ENCODE measurements around the gene ANKS1A.

Gene ANKS1A

DNA sequence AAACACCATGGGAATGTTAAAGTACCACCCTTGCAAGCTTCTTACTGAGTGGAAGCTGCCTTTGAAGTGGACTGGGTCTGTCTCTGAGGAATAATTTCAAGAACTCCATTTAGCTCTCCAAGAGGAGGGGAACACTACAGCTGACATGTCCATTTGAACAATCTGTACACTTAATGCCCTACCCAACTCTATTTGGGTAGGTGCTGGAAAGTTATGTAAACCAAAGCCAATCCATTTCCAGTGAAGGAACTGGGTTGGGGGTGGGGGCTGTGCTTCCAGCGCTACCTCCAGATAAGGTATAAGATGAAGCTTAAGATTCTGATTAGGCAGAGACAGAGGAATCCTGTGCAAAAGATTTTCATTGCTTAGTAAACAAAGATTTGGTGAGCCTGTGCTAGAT, 130.1 kb downstream of the ANKS1A start:
- no peak for DNase-seq (ENCODE audit: low read depth, low spot score)

GRCh38 chr6:35019831-35020230, 130.8 kb downstream of the ANKS1A start:
- no peak for DNase-seq (ENCODE audit: low read depth, low spot score)

GRCh38 chr6:35021004-35021403, 131.9 kb downstream of the ANKS1A start:
- DNase-seq (ENCODE audit: low read depth, low spot score) = no peak

DNA sequence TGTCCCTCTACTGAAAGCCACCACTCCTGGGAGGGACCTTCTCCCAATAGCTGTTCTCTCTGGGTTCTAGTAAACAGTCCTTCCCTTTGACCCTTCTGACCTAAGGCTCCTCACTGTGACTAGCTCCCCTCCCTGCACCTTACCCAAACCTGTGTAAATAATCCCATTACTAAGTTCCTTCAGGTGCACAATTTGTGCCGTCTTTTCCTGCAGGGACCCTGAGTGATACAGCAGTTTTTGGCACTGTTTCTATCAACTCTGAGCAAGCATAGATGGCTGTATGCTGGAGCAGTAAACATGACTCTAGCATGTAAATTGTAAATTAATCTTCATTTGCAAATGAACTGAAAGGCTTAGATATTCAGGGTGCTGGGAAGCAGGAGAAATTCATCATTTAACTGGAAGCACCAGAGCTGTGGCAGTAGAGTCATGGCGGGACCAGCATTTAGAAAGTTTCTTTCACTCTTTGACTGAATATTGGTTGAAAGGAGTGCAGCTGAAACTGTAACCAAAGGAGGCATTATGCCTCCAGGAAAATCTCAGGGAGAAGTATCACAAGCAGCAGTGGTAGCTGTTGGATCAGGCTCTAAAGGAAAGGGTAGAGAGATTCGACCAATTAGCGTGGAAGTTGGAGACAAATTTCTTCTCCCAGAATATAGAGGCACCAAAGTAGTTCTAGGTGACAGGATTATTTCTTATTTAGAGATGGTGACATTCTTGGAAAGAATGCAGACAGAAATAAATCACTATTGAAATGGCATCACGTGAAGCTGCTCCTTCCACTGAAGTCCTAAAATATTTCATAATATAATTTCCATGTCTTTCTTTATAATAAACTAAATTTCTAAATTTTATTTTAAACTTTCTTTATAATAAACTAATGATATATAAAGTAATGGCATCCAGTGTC, 134.3 kb downstream of the ANKS1A start:
- DNase-seq (ENCODE audit: low read depth, low spot score) = no peak

DNA sequence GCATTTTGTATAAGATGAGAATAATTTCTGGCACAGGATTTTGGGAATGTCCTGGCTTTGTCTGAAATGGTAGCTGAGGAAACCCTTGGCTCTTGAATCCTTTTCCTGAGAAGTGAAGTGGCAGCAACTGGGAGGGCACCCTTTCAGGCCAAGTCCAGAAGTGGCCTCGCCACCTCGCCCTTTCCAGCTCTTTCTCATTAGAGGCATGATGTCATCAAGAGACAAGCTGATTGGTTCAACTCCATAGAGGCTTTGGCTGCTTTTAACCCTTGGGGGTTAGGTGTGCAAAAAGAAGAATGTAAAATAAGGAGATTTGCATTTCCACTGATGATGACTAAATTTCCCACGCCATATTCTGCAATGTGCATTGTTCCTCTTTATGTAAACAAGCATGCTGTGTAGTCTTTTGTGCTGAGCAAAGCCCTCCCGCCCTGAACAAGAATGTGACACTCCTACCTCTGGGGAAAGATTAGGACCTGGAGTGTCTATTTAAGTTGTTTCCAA, 135.5 kb downstream of the ANKS1A start:
- no peak for DNase-seq (ENCODE audit: low read depth, low spot score)

- no peak for DNase-seq (ENCODE audit: low read depth, low spot score)
These were observed 136.5 kb downstream of the ANKS1A start for GRCh38 chr6:35025232-35026188.

GRCh38 chr6:35026434-35027222, 137.6 kb downstream of the ANKS1A start:
- no peak for DNase-seq (ENCODE audit: low read depth, low spot score)

GRCh38 chr6:35027807-35028206, 138.8 kb downstream of the ANKS1A start:
- DNase-seq (ENCODE audit: low read depth, low spot score) = no peak

- no peak for DNase-seq (ENCODE audit: low read depth, low spot score)
These were observed 140.0 kb downstream of the ANKS1A start for GRCh38 chr6:35028781-35029769.

DNA sequence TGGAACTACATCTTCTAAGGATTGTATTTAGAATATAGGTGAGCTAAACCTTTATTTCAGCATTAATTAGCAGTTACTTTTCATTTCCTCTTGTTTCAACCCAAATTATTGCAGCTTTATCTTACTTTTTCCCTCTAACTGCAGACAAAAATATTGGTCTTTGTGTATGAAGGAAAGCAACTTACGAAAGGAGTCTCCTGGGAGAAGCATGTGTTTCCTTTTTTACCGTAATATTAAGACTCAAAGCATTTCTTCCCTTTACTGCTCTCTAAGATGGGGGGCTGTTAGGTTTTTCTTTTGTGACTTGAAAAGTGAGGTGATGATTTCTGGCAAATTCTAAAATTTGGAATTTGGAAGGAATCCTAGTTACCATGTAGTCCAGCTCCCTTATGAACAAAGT, 141.0 kb downstream of the ANKS1A start:
- no peak for DNase-seq (ENCODE audit: low read depth, low spot score)

DNA sequence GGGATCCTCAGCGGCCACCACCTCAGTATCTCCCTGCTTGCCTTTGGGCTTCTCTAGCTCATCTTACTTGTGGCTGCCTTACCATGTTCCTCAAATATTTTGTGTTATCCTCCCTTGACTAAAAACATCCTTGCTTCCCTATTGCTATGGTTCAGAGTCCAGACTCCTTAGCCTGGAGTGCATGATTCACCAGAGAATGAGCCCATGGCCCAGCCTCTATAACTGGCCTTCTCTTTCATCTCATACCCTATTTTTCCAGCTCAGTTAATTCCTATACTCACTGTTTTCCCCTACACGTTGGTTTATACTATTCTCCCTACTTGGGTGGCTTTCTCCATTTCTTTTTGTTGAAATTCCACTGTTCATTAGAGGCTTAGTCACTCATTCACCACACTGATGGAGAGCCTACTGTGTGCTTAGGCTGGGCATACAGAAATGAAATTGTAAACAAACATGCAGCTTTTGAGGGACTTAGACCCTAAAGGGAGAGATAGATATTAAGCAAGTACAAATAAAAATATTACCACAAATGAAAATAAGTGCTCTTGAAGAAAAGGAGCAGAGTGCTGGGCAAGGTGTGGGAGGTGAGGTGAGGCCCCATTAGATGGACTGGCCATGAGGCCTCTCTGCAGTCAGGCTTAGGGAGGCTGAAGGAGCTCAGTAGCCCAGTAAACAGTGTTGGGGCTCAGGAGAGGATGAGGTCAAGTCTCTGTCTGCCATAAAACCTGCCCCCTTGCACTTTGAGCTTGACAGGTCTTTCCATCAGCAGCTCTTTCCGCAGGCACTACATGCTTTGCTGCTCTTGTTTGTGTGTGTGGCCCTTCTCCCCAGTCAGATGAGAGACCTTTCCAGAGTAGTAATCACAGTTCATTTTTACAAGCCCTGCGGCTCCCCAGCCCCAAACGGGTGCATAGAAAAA, 142.8 kb downstream of the ANKS1A start:
- DNase-seq (ENCODE audit: low read depth, low spot score) = no peak

DNA sequence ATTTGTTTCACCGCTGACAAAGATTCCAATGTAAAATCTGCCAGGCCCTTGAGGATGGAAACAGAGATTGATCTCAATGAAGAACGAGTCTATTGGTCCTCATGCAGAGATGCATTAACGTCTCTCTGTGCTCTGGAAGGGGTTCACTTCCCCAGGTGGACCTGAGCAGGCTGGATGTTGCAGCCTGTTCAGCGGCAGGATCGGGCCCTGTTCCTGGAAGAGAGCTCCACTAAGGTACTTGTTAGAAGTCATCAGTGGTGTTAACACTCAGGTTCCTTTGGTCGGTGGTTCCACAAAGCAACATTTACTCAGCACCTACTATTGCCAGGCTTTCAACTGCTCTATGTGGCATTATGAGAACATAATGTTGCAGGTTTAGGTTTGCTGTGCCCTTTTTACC, 144.6 kb downstream of the ANKS1A start:
- no peak for DNase-seq (ENCODE audit: low read depth, low spot score)

DNA sequence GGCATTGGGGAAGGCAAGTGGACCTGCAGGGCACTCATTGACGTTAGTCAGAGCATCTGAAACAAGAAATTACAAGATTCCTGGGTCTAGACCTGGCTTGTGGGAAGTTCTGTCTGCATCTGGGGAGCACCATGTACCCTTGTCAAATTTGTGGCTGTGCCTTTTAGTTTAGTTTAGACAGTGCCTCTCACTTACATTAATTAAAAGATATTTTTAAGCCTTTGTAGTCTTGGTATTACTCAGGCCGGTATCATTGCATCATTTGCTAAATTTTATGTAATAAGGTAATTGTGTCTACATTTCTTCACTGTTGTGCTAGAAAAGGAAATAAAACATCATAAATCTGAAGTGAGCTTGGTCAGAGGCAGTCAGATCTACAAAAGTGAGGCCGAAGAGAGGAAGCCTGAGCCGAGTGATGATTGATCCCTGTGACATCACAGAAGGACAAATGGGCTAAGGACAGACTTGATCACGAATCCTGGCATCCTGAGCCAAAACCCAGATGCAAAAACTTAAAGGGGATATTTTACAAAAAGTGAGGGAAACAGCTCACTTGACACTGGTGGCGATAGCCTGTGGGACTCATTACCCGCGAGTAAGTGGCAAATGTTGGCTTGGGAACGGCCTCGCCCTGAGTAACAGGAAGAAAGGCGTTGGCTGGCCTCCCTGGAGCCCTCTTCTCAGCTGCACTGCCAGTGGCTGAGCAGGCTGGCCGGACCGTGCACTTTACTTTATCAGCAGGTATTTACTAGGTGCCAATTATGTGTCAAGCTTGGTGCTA, 145.5 kb downstream of the ANKS1A start:
- DNase-seq (ENCODE audit: low read depth, low spot score) = no peak

GRCh38 chr6:35035481-35036030, 146.5 kb downstream of the ANKS1A start:
- no peak for DNase-seq (ENCODE audit: low read depth, low spot score)

DNA sequence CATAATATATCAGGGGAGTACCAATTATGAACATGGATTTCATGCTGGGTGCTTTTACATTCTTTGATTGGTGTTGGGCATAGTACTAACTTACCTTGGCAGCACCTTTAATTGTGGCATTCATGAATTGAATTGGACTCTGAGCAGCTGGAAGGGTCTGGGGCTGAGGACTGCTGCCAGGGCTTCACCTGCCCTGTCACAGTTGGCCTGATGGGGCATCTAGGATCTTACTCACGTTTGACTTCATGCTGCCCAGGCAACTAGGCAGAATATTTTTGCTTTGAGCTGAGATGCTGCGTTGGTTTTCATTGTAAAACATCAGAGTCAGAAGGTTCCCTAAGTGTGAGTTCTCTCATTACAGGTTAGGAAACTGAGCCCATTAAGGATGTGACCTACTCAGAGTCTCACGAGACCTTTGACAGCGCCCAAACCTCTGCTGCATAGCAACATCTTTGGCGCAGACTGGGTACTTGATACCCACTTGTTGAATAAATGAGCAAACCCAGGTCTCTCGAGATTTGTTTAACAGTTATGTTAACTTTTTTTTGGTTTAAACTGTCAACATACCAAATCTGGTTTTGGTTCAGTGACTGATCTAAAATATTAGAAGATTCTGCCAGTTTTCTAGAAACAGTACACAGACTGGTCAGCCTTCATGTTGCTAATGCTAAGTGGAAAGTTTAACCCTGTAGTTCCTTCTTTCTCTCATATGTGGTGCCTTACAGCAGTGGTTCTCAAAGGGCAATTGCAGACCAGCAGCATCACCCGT, 147.2 kb downstream of the ANKS1A start:
- DNase-seq (ENCODE audit: low read depth, low spot score) = no peak

- no peak for DNase-seq (ENCODE audit: low read depth, low spot score)
These were observed 148.0 kb downstream of the ANKS1A start for GRCh38 chr6:35036828-35037663.

Data from brain pericyte (primary cell).